IMR-90 (cell line): ENCODE data around the gene ZNF280B. TPM values are rescaled to one million over a fixed set of nuclear protein-coding genes. Genes with fewer than 3 reads are reported as not detected.
"Not testable (repeated sequence)": the region's sequence is repeated elsewhere in the genome, so short reads cannot be mapped to it uniquely, and the experiment has no call there.

Experiments used
- ATAC-seq: fragments of 200-7000 bp; cut with Tn5 transposase; 2 replicates; pipeline ENCODE4 v1.9.1; 2020; ENCODE audit warnings: low read depth, mild to moderate bottlenecking, moderate library complexity
- BruUV-seq: library from RNA; stranded (reverse); fragments of 400-500 nt; replicated peaks from 2 replicates; lab custom pipeline; 2021; lab: Mats Ljungman, UMichigan
- CTCF ChIA-PET: fragments of 300-600 bp; formaldehyde crosslinking; extraction: SDS; loops from one replicate; lab custom pipeline; 2021; ENCODE audit warnings: antibody characterized with exemption; lab: Yijun Ruan, JAX
- POLR2A ChIA-PET: fragments of 300-600 bp; sonication (Branson Sonifier 250); formaldehyde crosslinking; loops from one replicate; lab custom pipeline; 2022; ENCODE audit warnings: antibody characterized with exemption; ENCODE audit not compliant: unreplicated experiment; lab: Charles Lee
- DNase-seq: peaks from one replicate; pipeline ENCODE4 v3.0.0; 2013
- H2AFZ ChIP-seq: replicated peaks from 2 replicates; pipeline ENCODE3; 2013; ENCODE audit warnings: low read length, mild to moderate bottlenecking; ENCODE audit not compliant: poor library complexity
- H2AK5ac ChIP-seq: 2 replicates; pipeline ENCODE4 v1.6.1; 2013; ENCODE audit warnings: low read depth, low read length, inconsistent platforms
- H2AK9ac ChIP-seq: replicated peaks from 2 replicates; pipeline ENCODE3; 2013; ENCODE audit warnings: mild to moderate bottlenecking, low read depth, low read length, moderate library complexity; ENCODE audit not compliant: poor library complexity
- H2BK120ac ChIP-seq: 2 replicates; pipeline ENCODE4 v1.6.1; 2013; ENCODE audit warnings: low read depth, low read length, inconsistent platforms
- H2BK15ac ChIP-seq: 3 replicates; pipeline ENCODE4 v1.6.1; 2013; ENCODE audit warnings: low read depth, low read length, inconsistent platforms
- H2BK20ac ChIP-seq: 2 replicates; pipeline ENCODE4 v1.6.1; 2013; ENCODE audit warnings: low read depth, mild to moderate bottlenecking, inconsistent platforms, low read length, moderate library complexity
- H2BK5ac ChIP-seq: 2 replicates; pipeline ENCODE4 v1.6.1; 2013; ENCODE audit warnings: mild to moderate bottlenecking, low read depth, low read length, inconsistent platforms; ENCODE audit not compliant: poor library complexity, severe bottlenecking
- H3K14ac ChIP-seq: replicated peaks from 2 replicates; pipeline ENCODE4 v1.6.1; 2013; ENCODE audit warnings: low read depth, low read length, inconsistent platforms
- H3K18ac ChIP-seq: 2 replicates; pipeline ENCODE4 v1.6.1; 2013; ENCODE audit warnings: low read depth, low read length, control low read depth
- H3K23ac ChIP-seq: 2 replicates; pipeline ENCODE4 v1.6.1; 2013; ENCODE audit warnings: low read depth, low read length, inconsistent platforms
- H3K27ac ChIP-seq: 2 replicates; pipeline ENCODE4 v1.5.1; 2013; ENCODE audit warnings: mild to moderate bottlenecking, control low read depth, low read length; ENCODE audit not compliant: insufficient read depth
- H3K27me3 ChIP-seq: 2 replicates; pipeline ENCODE4 v1.6.1; 2013; ENCODE audit warnings: low read length; ENCODE audit not compliant: control insufficient read depth, insufficient read depth
- H3K36me3 ChIP-seq: 2 replicates; pipeline ENCODE4 v1.6.1; 2013; ENCODE audit warnings: low read length, mixed read lengths; ENCODE audit not compliant: control insufficient read depth, insufficient read depth
- H3K4ac ChIP-seq: 2 replicates; pipeline ENCODE4 v1.6.1; 2013; ENCODE audit warnings: low read depth, low read length, inconsistent platforms
- H3K4me1 ChIP-seq: 2 replicates; pipeline ENCODE4 v1.6.1; 2013; ENCODE audit warnings: low read length, mixed read lengths; ENCODE audit not compliant: control insufficient read depth, insufficient read depth
- H3K4me2 ChIP-seq: 2 replicates; pipeline ENCODE4 v1.6.1; 2013; ENCODE audit warnings: low read depth, mild to moderate bottlenecking, control low read depth, low read length, moderate library complexity
- H3K4me3 ChIP-seq: 2 replicates; pipeline ENCODE4 v1.5.1; 2013; ENCODE audit warnings: low read depth, mild to moderate bottlenecking, control low read depth, low read length, moderate library complexity; ENCODE audit not compliant: insufficient read depth
- H3K56ac ChIP-seq: 2 replicates; pipeline ENCODE4 v1.6.1; 2013; ENCODE audit warnings: low read length, inconsistent platforms; ENCODE audit not compliant: insufficient read depth; ENCODE audit errors: extremely low read depth
- H3K79me1 ChIP-seq, 2 experiments: 2 replicates each; pipeline ENCODE4 v1.6.1; 2013; ENCODE audit warnings: low read length in 2 of 2, inconsistent platforms in 1 of 2, low read depth in 1 of 2
- H3K9ac ChIP-seq: 2 replicates; pipeline ENCODE4 v1.6.1; 2013; ENCODE audit warnings: low read depth, low read length, control low read depth
- H3K9me1 ChIP-seq: 2 replicates; pipeline ENCODE4 v1.6.1; 2013; ENCODE audit warnings: low read length, inconsistent platforms; ENCODE audit not compliant: insufficient read depth
- H3K9me3 ChIP-seq: 2 replicates; pipeline ENCODE4 v1.6.1; 2013; ENCODE audit warnings: low read length; ENCODE audit not compliant: control insufficient read depth, insufficient read depth
- H4K20me1 ChIP-seq: 2 replicates; pipeline ENCODE4 v1.6.1; 2013; ENCODE audit warnings: low read length, inconsistent platforms; ENCODE audit not compliant: insufficient read depth
- H4K5ac ChIP-seq: 2 replicates; pipeline ENCODE4 v1.6.1; 2013; ENCODE audit warnings: mild to moderate bottlenecking, low read depth, low read length, control low read depth
- H4K8ac ChIP-seq, 2 experiments: 2 replicates each; pipeline ENCODE4 v1.6.1; 2013; ENCODE audit warnings: low read depth in 2 of 2, low read length in 2 of 2, control low read depth in 1 of 2, inconsistent platforms in 1 of 2
- H4K91ac ChIP-seq: 2 replicates; pipeline ENCODE4 v1.6.1; 2013; ENCODE audit warnings: low read depth, low read length, inconsistent platforms; ENCODE audit not compliant: insufficient read depth
- CHD1 ChIP-seq: IDR thresholded peaks from 2 replicates; pipeline ENCODE4 v1.6.1; 2012; ENCODE audit warnings: low read depth, low read length, improper control_type of control experiment
- MXI1 ChIP-seq: IDR thresholded peaks from 2 replicates; pipeline ENCODE4 v1.6.1; 2012; ENCODE audit warnings: low read depth, mild to moderate bottlenecking, low read length, moderate library complexity, borderline replicate concordance
- NFE2L2 ChIP-seq: fragments of 150-350 bp; IDR thresholded peaks from 2 replicates; pipeline ENCODE4 v1.6.1; 2016; ENCODE audit warnings: low read depth, mild to moderate bottlenecking, low read length
- RCOR1 ChIP-seq: IDR thresholded peaks from 2 replicates; pipeline ENCODE4 v1.6.1; 2012; ENCODE audit warnings: mild to moderate bottlenecking, low read length, improper control_type of control experiment; ENCODE audit not compliant: insufficient replicate concordance
- SMC3 ChIP-seq: fragments of 150-350 bp; IDR thresholded peaks from 2 replicates; pipeline ENCODE4 v1.6.1; 2016; ENCODE audit warnings: low read depth, mild to moderate bottlenecking, antibody characterized with exemption, low read length, moderate library complexity
- USF2 ChIP-seq: fragments of 150-350 bp; IDR thresholded peaks from 2 replicates; pipeline ENCODE4 v1.6.1; 2017; ENCODE audit warnings: mild to moderate bottlenecking, antibody characterized with exemption, low read length, low read depth
- WGBS, 2 experiments: methylation state at CpG; one replicate each; pipeline versions ENCODE4 v1.1.5 to v1.1.7; 2013; ENCODE audit warnings: missing lambda C conversion rate in 2 of 2; ENCODE audit not compliant: insufficient read length in 1 of 2; ENCODE audit errors: extremely low coverage in 2 of 2; 5-methylcytosine and 5-hydroxymethylcytosine counted together
- dilution Hi-C: fragments of 300-500 bp; cut with HindIII; formaldehyde crosslinking; loops from one replicate; pipeline ENCODE4 v1.14.3; 2018; ENCODE audit warnings: low sequenced_read_pairs; ENCODE audit not compliant: unreplicated experiment
- in situ Hi-C: fragments of 300-500 bp; cut with MboI; formaldehyde crosslinking; loops from 3 replicates; pipeline ENCODE4 v1.14.3; 2019; ENCODE audit warnings: low sequenced_read_pairs, inconsistent platforms, mixed read lengths
- intact Hi-C: fragments of 100-400 bp; cut with micrococcal nuclease; formaldehyde crosslinking; loops from 2 replicates; pipeline ENCODE4 v1.10.0; 2022
- polyA plus RNA-seq, 3 experiments: library from polyadenylated mRNA; depleted of rRNA; stranded (reverse); fragments of >200 nt; gene quantifications; 2 replicates each; pipeline ENCODE4 v1.2.3, GENCODE V29; 2012; ENCODE audit warnings: low replicate concordance in 1 of 3
- total RNA-seq: library from RNA; depleted of rRNA; stranded (reverse); fragments of >200 nt; gene quantifications from 2 replicates; pipeline ENCODE4 v1.2.3, GENCODE V29; 2012

The ZNF280B gene
- total and polyA plus RNA-seq, 2 of the 4 experiments (the other 2 are of a cell fraction): 0.65 to 1.4 TPM

DNA sequence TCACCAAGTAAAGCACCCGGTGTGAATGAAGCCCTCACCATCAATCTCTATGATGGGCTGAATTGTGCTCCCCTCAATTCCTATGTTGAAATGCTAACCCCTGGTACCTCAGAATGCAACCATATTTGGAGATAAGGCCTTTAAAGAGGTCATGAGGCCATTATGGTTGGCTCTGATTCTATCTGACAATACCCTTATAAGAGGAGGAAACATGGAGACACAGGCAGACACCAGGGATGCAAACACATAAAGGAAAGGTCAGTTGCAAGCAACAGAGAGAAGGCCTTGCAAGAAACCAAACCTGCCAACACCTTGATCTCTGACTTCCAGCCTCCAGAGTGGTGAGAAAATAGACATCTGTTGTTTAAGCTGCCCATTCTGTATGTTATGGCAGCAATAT, 24.9 kb upstream of the ZNF280B start:
- Histone ChIP-seq H2AK9ac (no peak overlapping the region), H2AFZ (no peak overlapping the region), H3K56ac (no peak overlapping the region), H4K20me1 (no peaks in the 10 kb centered on the region), H3K9ac (no peak overlapping the region), H3K27me3 (no peaks in the 10 kb centered on the region), H3K18ac (no peak overlapping the region), H3K14ac (no peak overlapping the region), H3K4me1 (no peaks in the 10 kb centered on the region), H2BK15ac (no peak overlapping the region), H4K91ac (no peak overlapping the region), H3K23ac (no peak overlapping the region), H3K4me3 (no peak overlapping the region), H4K5ac (no peak overlapping the region), H3K27ac (no peak overlapping the region), H2BK120ac (no peak overlapping the region), H3K9me3 (no peaks in the 10 kb centered on the region), H2BK20ac (no peak overlapping the region), H2AK5ac (no peak overlapping the region), H4K8ac (no peak overlapping the region), H3K9me1 (no peaks in the 10 kb centered on the region), H3K4me2 (no peak overlapping the region), H2BK5ac (no peak overlapping the region), H3K36me3 (no peaks in the 10 kb centered on the region), H3K79me1 (no peaks in the 10 kb centered on the region), H3K4ac (no peak overlapping the region)
- dilution Hi-C loops (no loop called here), intact Hi-C loops (no loop called here), in situ Hi-C loops (no loop called here)
- no peak for DNase-seq
- ChIA-PET POLR2A (no interaction called here), CTCF (no interaction called here)
- BruUV-seq: no TSS peak
- no peak for ATAC-seq
- WGBS, 2 experiments: no CpG with 5 or more reads among the region's 1 CpG
- TF ChIP-seq RCOR1 (no peak), MXI1 (no peak), NFE2L2 (no peak), USF2 (no peak), CHD1 (no peak), SMC3 (no peak)

DNA sequence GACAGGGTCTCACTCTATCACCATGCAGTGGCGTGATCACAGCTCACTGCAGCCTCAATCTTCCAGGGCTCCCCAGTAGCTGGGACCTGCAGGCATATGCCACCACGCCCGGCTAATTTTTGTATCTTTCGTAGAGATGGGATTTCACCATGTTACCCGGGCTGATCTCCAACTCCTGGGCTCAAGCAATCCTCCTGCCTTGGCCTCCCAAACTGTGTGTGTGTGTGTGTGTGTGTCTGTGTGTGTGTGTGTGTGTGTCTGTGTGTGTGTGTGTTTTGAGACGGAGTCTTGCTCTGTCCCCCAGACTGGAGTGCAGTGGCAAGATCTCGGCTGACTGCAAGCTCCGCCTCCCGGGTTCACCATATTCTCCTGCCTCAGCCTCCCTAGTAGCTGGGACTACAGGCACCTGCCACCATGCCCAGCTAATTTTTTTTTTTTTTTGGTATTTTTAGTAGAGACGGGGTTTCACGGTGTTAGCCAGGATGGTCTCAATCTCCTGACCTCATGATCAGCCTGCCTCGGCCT, 24.1 kb upstream of the ZNF280B start:
- H3K4me2 ChIP-seq, BruUV-seq, H3K9ac ChIP-seq, H4K91ac ChIP-seq, H3K79me1 ChIP-seq, H4K20me1 ChIP-seq, H3K56ac ChIP-seq, H3K23ac ChIP-seq, H3K36me3 ChIP-seq, H3K27ac ChIP-seq, CTCF ChIA-PET, intact Hi-C loops, H4K8ac ChIP-seq, H3K27me3 ChIP-seq, POLR2A ChIA-PET, H3K4me3 ChIP-seq, DNase-seq, H3K4ac ChIP-seq, H4K5ac ChIP-seq, H3K9me3 ChIP-seq, in situ Hi-C loops, H2AK9ac ChIP-seq, ATAC-seq, H2AK5ac ChIP-seq, H3K9me1 ChIP-seq, H2BK120ac ChIP-seq, H2BK15ac ChIP-seq, H2BK20ac ChIP-seq, H2AFZ ChIP-seq, H3K14ac ChIP-seq, H3K18ac ChIP-seq, H3K4me1 ChIP-seq, H2BK5ac ChIP-seq, dilution Hi-C loops: not testable (repeated sequence)
- no CpG with 5 or more reads among the region's 12 CpGs for WGBS, 2 experiments
